GM18498 (cell line): ENCODE measurements around the gene FAM187B.

Experiments
- ATAC-seq: cut with Tn5 transposase; IDR thresholded peaks from one replicate; pipeline ENCODE4 v1.9.1; 2021; ENCODE audit warnings: mild to moderate bottlenecking, moderate library complexity; ENCODE audit not compliant: unreplicated experiment

The FAM187B gene

DNA sequence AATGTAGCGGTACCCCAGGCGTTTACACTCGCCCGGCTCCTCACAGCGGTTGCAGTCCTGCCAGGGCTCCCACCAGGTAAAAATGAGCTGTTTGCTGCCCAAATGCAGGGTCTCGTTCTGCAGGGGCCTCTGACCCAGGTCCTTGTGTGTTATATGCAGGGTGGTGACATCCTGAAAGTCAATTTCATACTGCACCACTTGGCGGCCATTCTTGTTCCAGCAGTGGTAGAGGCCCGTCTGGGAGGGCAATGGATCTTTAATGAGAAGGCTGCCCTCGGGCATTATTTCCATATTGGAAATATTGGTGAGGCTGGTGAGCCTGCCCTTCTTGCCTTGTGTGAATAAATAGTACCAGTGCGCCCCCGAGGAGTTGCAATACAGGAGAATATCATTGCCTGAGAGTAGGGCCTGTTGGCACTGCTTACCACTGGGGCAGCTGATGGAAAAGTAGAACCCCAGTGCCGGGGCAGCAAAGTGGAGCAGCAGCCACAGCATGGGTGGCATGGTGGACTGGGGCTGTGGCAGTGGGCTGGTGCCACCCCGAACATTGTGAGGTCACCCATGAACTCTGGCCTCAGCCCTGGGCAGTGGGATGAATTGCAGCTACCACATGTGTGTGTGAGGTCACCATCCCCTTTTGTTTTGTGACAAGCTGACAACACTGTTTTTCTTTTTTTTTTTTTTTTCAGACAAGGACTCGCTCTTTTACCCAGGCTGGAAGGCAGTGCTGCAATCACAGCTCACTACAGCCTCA lies at the start of gene FAM187B:
TSS of gene FAM187B (minus strand) at position 563 of the 754 bp plus-strand sequence. CDS start at position 504, 59 bp downstream.
- ATAC-seq = no peak

DNA sequence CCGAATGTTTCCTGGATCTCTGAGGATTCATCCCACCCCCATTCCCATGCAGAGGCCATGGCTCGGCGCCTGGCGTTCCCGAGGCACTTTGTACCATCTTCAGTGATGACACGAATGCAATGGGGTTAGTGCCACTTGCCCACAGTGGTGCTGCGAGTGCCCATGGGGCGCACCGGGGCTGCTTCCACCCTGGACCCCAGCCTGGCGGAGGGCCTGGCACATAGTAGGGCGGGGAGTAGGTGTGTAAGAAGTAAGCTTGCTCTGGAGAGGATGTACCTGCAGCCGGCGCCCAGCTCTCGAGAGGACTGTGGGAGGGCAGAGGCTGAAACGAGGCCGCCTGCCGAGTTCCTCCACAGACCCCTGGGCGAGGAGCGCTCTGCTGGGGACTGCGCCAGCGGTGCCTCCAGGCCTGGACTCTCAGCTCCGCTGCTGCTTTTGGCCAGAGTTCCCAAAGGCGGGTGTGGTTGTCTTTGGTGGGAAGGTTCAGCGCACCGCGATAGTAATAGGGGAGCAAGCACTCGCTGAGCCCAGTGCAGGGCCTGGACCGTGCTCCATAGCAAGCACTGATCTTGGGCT lies 48.3 kb upstream of the FAM187B start:
- no peak for ATAC-seq

DNA sequence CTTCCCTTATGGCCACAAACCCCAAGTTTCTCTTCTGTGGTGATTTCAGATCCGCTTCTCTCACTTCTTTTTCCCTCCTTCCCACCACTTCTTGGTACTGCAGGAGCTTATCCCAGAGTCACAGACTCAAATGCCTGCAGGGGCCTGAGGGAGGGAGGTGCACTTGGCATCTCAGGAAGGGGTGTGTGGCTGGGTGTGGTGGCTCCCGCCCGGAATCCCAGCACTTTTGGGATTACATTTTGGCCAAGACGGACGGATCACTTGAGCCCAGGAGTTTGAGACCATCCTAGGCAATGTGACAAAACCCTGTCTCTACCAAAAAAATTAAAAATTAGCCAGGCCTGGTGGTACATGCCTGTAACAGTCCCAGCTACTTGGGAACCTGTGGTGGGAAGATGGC lies 45.8 kb upstream of the FAM187B start:
- ATAC-seq = no peak

DNA sequence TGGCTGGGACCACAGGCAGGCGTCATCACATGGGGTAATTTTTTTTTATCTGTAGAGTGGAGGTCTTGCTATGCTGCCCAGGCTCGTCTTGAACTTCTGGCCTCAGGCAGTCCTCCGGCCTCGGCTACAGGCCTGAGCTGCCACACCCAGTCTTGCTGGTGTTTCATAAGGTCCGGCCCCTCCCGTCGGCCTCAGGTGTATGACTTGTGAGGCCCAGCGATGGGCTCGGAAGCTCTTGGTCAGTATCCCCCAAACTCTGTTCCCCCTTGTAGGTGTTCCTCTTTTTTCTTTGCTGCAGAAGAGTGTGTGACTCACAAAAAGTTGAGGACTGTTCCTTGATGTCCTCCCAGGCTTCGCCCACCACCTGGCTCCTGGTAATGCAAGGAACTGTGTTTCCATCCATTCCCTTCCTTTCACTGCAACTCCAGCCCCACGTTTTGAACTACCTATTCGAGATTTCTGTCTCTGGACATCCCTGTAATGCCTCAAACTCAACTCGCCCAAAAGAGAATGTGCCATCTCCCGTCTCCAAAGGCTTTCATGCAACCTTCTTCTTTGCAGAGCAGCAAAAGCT lies 45.2 kb upstream of the FAM187B start:
- no peak for ATAC-seq

DNA sequence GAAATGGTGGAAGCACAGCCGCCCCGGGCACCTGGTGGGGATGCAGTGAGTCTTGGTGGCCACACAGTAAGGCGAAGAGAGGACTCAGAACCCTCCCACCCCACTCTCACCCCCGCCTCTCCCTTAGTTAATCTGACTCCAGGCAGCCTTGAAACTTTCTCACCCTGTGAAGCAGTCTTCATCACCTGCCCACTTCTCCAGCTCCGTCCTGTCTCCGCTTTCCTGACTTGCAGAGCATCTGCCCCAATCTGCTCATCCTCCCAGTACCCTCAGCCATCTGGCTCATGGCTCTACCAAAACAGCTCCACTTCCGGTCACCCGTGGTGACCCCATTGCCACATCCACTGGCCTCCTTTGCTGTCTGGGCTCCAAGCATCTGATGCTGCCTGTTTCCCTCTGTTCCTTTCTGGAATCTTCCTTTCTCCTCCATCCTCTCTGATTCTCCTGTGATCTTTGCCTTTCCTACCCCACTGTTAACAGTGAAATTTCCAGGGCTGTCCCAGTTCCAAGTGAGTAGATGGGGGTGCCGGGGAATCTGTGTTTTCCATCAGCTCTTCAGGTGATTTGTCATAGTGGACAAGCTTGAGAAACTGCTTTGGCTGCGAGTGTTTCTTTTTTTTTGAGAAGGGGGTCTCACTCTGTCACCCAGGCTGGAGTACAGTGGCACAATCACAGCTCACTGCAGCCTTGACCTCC lies 44.6 kb upstream of the FAM187B start:
- no peak for ATAC-seq

DNA sequence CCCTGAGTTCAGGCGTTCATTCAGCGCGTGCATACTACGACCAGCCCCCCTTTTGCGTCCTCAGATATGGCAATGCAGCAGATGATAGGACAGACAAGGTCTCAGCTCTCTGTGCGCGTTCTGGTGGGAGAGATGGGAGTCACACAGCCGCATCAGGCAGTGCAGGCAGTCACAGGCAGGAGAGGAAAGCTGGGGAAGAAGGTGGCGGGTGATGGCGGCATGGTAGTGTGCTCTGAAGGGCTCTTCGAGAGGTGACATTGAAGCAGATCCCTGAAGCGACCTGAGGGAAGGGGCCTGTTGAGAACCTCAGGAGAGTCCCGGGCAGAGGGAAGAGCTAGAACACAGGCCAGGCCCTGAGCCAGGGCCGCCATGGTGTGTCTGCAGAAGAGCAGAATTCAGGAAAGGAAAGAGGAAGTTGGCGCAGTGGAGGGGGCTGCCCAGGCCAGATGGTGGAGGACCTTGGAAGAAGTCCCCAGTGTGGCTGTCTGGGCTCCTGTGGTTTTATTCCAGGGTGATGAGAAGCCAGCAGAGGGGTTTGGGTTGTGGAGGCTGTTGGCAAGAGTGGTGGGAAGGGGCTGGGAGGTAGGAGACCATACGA lies 43.7 kb upstream of the FAM187B start:
- ATAC-seq = no peak

DNA sequence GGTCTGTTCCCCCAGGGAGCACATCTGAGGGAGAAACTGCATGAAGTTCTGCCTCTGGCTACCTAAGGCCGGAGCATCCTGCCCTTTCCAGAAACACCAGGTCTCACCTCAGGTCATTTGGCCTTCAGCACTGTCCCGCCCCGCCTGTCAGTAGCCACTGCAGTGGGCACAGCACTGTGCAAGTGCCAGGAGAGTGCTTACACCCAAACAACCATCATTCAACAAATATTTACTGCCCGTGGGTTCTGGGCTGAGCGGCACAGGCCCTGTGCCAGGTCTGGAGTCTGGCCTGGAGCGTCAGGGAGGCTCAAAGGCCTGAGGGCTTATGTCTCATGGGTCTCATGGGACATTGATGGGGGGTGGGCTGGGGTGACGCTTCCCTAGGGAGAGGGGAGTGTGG lies 43.0 kb upstream of the FAM187B start:
- ATAC-seq = no peak

DNA sequence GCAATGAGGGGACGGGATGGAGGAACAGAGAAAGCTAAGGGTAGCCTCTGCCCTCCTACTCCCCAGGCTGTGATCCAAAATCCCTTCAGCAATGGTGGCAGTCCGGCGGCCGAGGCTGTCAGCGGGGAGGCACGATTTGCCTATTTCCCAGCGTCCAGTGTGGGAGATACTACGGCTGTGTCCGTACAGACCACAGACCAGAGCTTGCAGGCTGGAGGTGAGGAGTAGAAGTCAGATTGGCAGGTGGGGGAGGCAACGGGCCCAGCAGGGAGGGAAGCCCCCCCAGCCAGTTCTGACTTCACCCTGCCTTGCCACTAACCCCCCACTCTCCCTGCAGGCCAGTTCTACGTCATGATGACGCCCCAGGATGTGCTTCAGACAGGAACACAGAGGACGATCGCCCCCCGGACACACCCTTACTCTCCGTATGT lies 41.9 kb upstream of the FAM187B start:
- ATAC-seq = no peak

DNA sequence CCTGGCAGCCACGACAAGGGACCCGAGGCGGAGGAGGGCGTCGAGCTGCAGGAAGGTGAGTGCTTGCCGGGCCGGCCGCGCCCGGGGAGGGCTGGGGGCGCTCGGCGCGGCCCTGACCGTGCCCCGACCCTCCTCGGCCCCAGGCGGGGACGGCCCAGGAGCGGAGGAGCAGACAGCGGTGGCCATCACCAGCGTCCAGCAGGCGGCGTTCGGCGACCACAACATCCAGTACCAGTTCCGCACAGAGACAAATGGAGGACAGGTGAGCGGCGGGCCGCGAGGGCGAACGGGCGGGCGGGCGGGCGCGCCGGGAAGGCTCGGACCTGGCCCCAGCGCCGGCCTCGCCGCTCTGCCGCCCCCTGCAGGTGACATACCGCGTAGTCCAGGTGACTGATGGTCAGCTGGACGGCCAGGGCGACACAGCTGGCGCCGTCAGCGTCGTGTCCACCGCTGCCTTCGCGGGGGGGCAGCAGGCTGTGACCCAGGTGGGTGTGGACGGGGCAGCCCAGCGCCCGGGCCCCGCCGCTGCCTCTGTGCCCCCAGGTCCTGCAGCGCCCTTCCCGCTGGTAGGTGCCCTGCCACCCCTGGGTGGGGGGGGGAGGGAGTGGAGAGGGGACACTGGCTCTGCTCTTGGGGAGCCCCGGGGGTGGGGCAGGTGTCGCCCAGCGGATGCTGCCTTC lies 41.0 kb upstream of the FAM187B start:
- ATAC-seq = peak; percentile 52

DNA sequence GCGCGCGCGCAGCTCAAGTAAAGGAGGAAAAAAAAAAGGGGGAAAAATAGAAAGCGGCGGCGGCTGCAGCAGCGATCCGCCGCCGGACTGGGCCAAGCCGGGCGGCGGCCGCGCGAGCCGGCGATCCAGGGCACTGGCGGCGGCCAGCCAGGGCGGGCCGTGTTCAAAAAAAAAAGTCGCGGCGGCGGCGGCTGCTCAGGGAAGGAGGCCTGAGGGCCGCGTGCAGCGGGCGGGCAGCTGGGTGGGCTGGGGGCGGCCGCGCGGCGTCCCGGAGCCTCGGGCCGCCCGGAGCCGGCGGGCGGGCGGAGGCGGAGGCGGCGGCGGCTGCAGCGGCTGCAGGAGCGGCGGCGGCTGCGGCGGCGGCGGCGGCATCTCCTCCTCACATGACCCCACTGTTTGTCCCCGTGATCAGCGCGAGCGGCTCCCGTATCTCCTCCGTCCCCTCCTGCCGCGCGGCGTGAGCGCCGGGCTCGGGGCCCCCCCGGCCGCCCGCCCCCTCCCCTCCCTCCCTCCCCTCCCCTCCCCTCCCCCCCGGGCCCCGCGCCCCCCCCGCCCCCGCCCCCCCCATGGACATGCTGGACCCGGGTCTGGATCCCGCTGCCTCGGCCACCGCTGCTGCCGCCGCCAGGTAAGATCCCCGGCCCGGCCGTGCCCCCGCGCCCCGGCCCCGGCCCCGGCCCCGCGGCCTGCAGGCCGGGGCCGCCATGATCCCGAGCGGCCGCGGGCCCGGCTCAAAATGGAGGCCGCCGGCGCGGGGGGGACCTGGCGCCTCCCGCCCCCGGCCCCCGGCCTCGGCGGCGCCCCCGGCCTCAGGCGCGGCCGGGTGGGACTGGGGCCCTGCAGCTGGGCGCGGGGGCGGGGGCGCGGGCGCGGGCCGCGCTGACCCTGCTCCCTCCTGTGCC lies 40.2 kb upstream of the FAM187B start, which contains the start of gene USF2:
TSS of gene USF2 (plus strand) at position 427 of the 902 bp plus-strand sequence. CDS start at position 567, 140 bp downstream.
- peak; percentile 36 for ATAC-seq

DNA sequence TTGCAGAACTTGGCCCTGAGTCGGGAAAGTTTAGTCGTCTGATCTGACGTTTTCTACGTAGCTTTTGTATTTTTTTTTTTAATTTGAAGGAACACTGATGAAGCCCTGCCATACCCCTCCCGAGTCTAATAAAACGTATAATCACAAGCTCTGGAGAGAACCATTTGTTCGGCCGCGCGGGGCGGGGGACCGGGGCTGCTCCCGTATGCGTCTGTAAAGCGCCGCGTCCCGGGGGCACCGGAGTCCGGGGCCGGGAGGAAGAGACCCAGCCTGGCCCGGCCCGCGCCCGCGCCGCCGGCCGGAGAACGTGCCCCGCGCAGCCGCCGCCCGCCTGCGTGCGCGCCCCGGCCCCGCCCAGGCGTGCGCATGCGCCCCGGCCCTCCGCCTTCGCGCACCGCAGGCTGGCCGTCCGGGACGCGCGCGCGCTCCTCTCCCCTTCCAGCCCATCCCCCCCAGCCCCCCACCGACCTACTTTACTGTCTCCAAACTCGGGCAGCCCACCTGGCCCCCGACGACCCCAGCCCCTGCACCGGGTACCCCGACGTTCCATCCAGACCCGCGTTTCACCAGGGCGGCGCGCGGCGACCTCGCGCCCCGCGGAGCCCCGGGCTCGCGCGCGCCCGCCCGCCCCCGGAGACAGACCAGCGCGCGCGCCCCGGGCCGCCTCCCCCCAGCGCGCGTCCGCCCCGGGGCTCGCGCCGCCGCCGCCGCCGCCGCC lies 39.4 kb upstream of the FAM187B start:
- peak; percentile 52 for ATAC-seq

DNA sequence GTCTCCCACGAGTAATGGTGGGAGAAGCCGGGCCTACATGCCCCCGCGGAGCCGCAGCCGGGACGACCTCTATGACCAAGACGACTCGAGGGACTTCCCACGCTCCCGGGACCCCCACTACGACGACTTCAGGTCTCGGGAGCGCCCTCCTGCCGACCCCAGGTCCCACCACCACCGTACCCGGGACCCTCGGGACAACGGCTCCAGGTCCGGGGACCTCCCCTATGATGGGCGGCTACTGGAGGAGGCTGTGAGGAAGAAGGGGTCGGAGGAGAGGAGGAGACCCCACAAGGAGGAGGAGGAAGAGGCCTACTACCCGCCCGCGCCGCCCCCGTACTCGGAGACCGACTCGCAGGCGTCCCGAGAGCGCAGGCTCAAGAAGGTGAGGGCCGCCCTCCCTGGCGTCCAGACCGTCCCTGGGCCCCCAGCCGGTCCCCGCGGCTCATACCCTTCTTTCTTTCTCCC lies 38.8 kb upstream of the FAM187B start:
- no peak for ATAC-seq

DNA sequence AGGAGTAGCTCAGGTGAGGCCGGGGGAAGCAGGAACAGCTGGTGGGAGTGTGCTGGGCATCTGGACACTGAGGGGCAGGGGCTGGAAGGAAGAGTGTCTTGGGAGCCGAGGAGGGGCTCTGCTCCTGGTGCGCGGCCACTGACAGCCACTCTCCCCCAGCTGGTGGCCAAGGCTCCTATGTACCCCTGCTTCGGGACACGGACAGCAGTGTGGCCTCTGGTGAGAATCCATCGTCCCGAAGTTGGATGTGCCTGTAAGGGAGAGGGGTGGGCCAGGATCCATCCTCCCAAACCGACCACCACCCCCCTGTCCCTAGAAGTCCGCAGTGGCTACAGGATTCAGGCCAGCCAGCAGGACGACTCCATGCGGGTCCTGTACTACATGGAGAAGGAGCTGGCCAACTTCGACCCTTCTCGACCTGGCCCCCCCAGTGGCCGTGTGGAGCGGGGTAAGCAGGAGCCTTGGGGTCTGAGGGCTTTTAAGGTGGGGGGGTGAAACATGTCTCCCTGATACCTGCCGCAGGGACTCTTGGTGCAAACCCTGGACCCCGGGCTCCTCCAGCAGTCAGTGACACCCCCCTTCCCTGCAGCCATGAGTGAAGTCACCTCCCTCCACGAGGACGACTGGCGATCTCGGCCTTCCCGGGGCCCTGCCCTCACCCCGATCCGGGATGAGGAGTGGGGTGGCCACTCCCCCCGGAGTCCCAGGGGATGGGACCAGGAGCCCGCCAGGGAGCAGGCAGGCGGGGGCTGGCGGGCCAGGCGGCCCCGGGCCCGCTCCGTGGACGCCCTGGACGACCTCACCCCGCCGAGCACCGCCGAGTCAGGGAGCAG lies 38.2 kb upstream of the FAM187B start:
- no peak for ATAC-seq

DNA sequence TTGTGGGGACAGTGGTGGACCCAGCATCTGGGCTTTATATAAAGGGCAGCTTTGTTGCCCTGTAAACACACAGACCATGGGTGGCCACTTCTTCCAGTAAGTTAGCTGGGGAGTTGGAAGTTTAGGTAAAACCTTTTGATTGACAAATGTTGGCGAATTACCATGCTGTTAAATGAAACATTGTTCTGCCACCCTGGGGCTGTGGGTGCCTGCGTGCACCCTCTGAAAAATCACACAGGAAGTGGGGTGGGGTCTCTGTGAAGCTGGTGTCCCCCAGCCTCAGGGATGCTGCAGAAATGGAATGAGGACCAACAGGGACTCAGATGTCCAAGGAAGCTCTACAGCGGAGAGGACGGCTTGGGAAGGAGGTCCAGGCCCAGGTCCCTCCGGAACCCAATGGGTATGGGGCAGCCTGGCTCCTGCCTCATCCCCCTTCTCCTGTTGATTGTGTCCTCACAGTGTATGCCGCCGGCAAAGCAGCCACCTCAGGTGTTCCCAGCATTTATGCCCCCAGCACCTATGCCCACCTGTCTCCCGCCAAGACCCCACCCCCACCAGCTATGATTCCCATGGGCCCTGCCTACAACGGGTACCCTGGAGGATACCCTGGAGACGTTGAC lies 37.5 kb upstream of the FAM187B start:
- no peak for ATAC-seq

DNA sequence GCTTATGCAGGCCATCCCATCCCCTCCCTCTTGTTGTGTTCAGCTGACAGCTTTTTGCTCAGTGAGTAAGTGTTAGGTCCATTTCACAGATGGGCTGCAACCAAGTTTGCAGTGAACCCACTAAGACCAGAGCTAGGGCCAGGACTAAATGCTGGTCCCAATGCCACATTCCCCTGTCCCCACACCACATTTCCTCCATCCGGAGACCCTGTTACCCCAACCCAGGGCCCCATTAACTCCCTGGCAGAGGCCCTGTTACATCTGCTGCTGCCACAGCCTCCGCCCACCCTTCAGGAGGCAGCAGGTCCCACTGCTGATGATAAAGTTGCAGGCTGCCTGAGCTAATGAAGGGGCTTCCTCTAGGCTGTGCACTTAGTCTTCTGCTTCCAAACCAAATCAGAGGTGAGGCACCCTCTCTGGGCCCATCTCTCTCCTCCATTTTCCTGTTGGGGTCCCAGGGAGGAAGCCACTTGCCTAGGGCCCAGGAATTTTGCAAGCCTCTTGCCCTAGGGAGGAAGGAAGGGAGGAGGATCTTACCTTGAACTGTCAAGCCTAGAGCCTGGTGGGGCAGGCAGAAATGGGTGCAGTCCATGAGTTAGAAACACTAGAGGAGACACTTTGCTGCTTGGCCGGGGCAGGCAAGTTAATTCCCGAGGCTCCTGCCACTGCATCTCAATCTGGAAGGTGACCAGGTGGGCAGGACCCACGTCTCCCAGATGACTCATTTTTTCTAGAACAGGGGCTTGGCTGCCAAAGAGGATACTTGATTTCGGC lies 36.8 kb upstream of the FAM187B start:
- ATAC-seq = no peak

DNA sequence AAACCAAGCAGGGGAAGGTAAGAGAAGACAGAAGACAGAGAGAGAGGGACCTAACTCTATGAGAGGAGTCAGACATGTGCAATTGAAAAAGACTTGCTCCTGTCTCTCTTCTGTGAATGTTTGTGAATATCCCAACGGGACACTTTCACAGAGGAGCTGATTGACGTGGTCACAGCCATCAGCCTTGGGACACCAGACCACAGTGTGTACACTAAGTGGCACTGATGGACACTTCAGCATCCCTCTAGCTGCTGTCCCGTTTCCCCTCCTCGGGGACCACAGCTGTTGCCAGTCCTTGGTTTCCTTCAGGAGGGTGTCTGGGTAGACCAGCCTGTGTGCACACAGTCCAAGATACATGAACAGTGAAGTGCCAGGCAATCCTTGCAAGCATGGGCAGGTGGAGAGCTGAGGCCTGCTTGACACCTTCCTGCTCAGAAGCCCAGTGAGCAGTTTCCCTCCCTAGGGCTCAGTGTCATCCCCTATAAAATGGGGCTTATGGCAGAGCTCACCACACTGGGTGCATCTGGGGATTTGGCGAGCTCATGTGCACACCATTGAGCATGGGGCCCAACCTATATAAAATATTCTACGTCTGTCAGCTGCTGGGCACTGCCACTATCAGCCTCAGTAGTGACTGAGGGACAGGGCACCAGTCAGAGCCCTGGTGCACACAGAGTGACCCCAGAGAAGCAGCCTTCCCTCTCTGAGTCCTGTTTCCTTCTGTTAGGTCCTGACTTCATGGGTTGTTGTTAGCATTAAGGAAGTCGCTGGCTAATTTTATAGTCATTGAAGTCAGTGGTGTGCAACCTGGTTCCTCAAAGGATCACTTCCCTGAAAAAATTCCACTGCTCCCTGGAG lies 36.0 kb upstream of the FAM187B start:
- no peak for ATAC-seq
